ENCODE results near the gene CSF2. TPM values are rescaled to one million over a fixed set of nuclear protein-coding genes. Genes with fewer than 3 reads are reported as not detected.

Gene CSF2
- total RNA-seq, 2 experiments from 2014 or later: not detected

- H3K36me3 ChIP-seq (ENCODE audit: insufficient read depth, low read length): no peaks in the 10 kb centered on the region
- no peak for TF ChIP-seq EZH2phosphoT487 (IDR thresholded peaks at IDR 0.05; ENCODE audit: borderline replicate concordance, low read depth, low read length)
- TF ChIP-seq, protein P1, sequence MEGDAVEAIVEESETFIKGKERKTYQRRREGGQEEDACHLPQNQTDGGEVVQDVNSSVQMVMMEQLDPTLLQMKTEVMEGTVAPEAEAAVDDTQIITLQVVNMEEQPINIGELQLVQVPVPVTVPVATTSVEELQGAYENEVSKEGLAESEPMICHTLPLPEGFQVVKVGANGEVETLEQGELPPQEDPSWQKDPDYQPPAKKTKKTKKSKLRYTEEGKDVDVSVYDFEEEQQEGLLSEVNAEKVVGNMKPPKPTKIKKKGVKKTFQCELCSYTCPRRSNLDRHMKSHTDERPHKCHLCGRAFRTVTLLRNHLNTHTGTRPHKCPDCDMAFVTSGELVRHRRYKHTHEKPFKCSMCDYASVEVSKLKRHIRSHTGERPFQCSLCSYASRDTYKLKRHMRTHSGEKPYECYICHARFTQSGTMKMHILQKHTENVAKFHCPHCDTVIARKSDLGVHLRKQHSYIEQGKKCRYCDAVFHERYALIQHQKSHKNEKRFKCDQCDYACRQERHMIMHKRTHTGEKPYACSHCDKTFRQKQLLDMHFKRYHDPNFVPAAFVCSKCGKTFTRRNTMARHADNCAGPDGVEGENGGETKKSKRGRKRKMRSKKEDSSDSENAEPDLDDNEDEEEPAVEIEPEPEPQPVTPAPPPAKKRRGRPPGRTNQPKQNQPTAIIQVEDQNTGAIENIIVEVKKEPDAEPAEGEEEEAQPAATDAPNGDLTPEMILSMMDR (conservative IDR thresholded peaks at IDR 0.05; ENCODE audit: low read length): no peak
- intact Hi-C loops (cut with micrococcal nuclease; ENCODE audit: unreplicated experiment): no loop called here
- H3K9me3 ChIP-seq (ENCODE audit: low read length): no peaks in the 10 kb centered on the region
- no peak overlapping the region for H3K4me3 ChIP-seq (ENCODE audit: low read depth, low read length, poor library complexity, severe bottlenecking)
- no peak for DNase-seq (ENCODE audit: low spot score)
- H3K27ac ChIP-seq (ENCODE audit: low read depth, low read length, poor library complexity, severe bottlenecking): no peak overlapping the region
- ChIA-PET CTCF (ENCODE audit: unreplicated experiment) (no interaction called here), POLR2A (interaction anchor here (0.7 kb wide), 1 partner anchor 1640 kb away, joined by 3 read pairs; no protein-coding TSS in a partner anchor)
- peak overlapping the region; percentile 6; the same call in 1 of the 2 replicates for H3K4me2 ChIP-seq (ENCODE audit: low read length)
- no peaks in the 10 kb centered on the region for H3K9me2 ChIP-seq (ENCODE audit: insufficient read depth, low read length)
- H4K20me1 ChIP-seq (ENCODE audit: insufficient read depth, low read length): no peaks in the 10 kb centered on the region
- BruUV-seq (replicated peaks): no TSS peak
- peaks cover 15% of the 10 kb centered on the region for H3K4me1 ChIP-seq (ENCODE audit: insufficient read depth, low read length, poor library complexity, severe bottlenecking)
- H3K79me2 ChIP-seq (ENCODE audit: insufficient read depth, low read depth, low read length): no peaks in the 10 kb centered on the region
- H2AFZ ChIP-seq (ENCODE audit: low read length): peak overlapping the region; percentile 62; the same call in 1 of the 2 replicates
Observed at GRCh38 chr5:132109494-132110053, 36.0 kb downstream of the CSF2 start.

- H3K4me1 ChIP-seq (ENCODE audit: insufficient read depth, low read length, poor library complexity, severe bottlenecking): peaks cover 9% of the 10 kb centered on the region
- no peaks in the 10 kb centered on the region for H3K9me3 ChIP-seq (ENCODE audit: low read length)
- H3K27ac ChIP-seq (ENCODE audit: low read depth, low read length, poor library complexity, severe bottlenecking): no peak overlapping the region
- no peak for TF ChIP-seq EZH2phosphoT487 (IDR thresholded peaks at IDR 0.05; ENCODE audit: borderline replicate concordance, low read depth, low read length)
- TF ChIP-seq, protein P1 (conservative IDR thresholded peaks at IDR 0.05; ENCODE audit: low read length): no peak
- BruUV-seq (replicated peaks): no TSS peak
- no peaks in the 10 kb centered on the region for H4K20me1 ChIP-seq (ENCODE audit: insufficient read depth, low read length)
- no peak for DNase-seq (ENCODE audit: low spot score)
- POLR2A ChIA-PET: no interaction called here
- H3K9me2 ChIP-seq (ENCODE audit: insufficient read depth, low read length): no peaks in the 10 kb centered on the region
- H2AFZ ChIP-seq (ENCODE audit: low read length): no peak overlapping the region
- intact Hi-C loops (cut with micrococcal nuclease; ENCODE audit: unreplicated experiment): no loop called here
- no peaks in the 10 kb centered on the region for H3K36me3 ChIP-seq (ENCODE audit: insufficient read depth, low read length)
- no peak overlapping the region for H3K4me3 ChIP-seq (ENCODE audit: low read depth, low read length, poor library complexity, severe bottlenecking)
- H3K79me2 ChIP-seq (ENCODE audit: insufficient read depth, low read depth, low read length): no peaks in the 10 kb centered on the region
- H3K4me2 ChIP-seq (ENCODE audit: low read length): no peak overlapping the region
- CTCF ChIA-PET (ENCODE audit: unreplicated experiment): no interaction called here
Observed at GRCh38 chr5:132110195-132110594, 36.6 kb downstream of the CSF2 start.

DNA sequence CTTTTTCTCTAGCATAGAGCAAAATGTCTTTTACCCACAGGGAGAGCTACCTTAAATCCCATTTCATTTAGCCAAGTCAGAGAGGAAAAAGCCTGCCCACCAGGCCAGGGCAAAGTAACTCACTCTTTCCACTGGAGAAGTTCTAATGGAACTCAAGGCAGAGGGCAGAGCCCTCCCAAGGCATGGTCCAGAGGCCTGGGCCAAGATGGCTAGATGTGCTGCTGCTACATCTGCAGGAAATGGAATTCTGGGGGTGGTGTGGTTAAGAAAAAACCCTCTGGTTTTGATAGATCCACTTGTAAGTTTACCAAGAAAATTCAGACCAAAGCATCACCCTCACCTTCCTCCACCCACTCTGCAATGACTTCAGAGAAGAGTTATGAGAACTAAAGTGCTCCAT, 37.3 kb downstream of the CSF2 start:
- DNase-seq (ENCODE audit: low spot score): no peak
- H3K27ac ChIP-seq (ENCODE audit: low read depth, low read length, poor library complexity, severe bottlenecking): no peak overlapping the region

More for the DNA sequence above, 37.3 kb downstream of the CSF2 start:
- ChIA-PET CTCF (ENCODE audit: unreplicated experiment) (no interaction called here), POLR2A (interaction anchor here (0.6 kb wide), 1 partner anchor 91 kb away, joined by 3 read pairs; no protein-coding TSS in a partner anchor)
- Histone ChIP-seq H4K20me1 (ENCODE audit: insufficient read depth, low read length) (no peaks in the 10 kb centered on the region), H2AFZ (ENCODE audit: low read length) (peak overlapping the region; percentile 19; the same call in 1 of the 2 replicates), H3K9me2 (ENCODE audit: insufficient read depth, low read length) (no peaks in the 10 kb centered on the region), H3K4me1 (ENCODE audit: insufficient read depth, low read length, poor library complexity, severe bottlenecking) (peaks cover 7% of the 10 kb centered on the region), H3K4me2 (ENCODE audit: low read length) (no peak overlapping the region), H3K36me3 (ENCODE audit: insufficient read depth, low read length) (no peaks in the 10 kb centered on the region), H3K79me2 (ENCODE audit: insufficient read depth, low read depth, low read length) (no peaks in the 10 kb centered on the region), H3K9me3 (ENCODE audit: low read length) (no peaks in the 10 kb centered on the region), H3K4me3 (ENCODE audit: low read depth, low read length, poor library complexity, severe bottlenecking) (no peak overlapping the region)
- intact Hi-C loops (cut with micrococcal nuclease; ENCODE audit: unreplicated experiment): no loop called here
- no TSS peak for BruUV-seq (replicated peaks)
- no peak for TF ChIP-seq EZH2phosphoT487 (IDR thresholded peaks at IDR 0.05; ENCODE audit: borderline replicate concordance, low read depth, low read length)
- TF ChIP-seq, protein P1 (conservative IDR thresholded peaks at IDR 0.05; ENCODE audit: low read length): no peak

All from OCI-LY7 (cell line).